OCI-LY3 (cell line): ENCODE measurements around the gene ARAP1.

Source experiments
- CTCF ChIP-seq: fragments of 200-600, 300-600 bp; sonication (generic); IDR thresholded peaks from 2 replicates; pipeline ENCODE4 v1.5.1; 2014; ENCODE audit warnings: antibody characterized with exemption, low read length, low read depth
- EZH2phosphoT487 ChIP-seq: fragments of 200-600 bp; shearing (Covaris generic); IDR thresholded peaks from 2 replicates; pipeline ENCODE4 v1.6.1; 2018; ENCODE audit warnings: antibody characterized with exemption, mixed run types, low read depth

DNA sequence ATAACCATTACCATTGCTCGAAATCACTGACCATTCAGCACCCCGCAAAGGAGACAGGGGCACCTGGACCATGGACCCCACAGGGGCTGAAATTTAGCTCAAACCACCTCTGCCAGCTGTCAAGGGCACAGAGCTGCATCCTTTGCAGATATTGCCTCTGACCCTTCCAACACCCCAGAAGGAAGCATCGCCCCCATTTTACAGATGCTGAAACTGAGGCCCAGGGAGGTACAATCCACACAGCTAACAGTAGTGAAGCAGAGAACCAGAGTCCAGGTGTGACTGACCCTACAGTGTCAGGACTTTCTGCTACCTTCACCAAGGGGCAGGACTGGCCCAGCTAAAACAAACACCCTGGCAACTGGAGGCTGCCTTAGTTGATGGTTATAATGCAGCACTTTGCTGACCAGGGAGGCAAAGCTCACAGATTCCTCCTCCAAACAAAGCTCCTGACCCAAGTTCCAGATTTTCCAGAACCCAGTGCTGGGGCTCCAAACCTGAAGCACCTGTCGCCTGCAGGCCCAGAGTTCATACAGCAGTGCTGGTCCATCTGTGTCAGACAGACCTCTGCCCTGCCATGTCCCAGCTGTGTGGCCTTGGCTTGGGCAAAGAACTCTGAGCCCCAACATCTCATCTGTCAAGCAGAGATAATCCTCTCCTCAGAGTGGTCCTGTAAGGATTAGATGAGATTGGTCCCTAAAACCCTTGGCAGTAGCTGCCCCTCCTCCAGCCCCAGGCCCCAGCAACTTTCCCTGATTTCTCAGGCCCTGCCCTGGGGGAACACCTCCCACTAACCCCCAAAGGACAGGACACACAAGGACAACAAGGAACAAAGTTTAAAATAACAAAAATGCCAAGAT is 15.2 kb upstream of the ARAP1 start:
- TF ChIP-seq CTCF (no peak), EZH2phosphoT487 (no peak)
